ENCODE results near the gene ZNF3.

DNA sequence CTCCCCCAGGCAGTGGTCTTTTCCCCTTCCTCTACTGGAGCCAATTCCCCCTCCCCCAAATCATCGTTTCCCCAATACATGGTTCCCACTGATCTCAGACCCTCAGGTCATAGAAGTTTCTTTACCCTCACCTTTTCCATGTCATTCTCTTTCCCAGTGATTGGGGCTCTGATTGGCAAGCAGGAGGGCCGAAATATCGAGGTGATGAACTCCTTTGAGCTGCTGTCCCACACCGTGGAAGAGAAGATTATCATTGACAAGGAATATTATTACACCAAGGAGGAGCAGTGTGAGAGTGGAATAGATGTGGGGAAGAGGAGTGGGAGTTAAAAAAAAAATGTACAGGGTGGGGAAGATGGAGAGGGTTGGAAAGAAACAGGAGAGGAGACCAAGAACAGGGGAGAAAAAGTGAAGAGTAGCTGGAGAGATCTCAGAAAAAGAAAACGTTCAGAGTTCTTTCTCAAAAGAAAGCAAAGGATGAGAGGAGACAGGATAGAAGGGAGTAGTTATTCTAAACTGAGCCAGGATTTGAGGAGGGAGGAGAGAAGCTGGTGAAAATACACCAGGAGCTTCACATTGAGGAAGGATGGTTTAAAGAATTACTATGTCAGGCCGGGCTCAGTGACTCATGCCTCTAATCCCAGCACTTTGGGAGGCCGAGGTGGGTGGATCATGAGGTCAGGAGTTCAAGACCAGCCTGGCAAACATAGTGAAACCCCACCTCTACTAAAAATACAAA, 8.1 kb upstream of the ZNF3 start:
- TF ChIP-seq GABPA (IDR thresholded peaks at IDR 0.05; ENCODE audit: low read depth) (no peak), SPI1 (IDR thresholded peaks at IDR 0.05; ENCODE audit: borderline replicate concordance, low read depth) (no peak), POLR2AphosphoS5 (IDR thresholded peaks at IDR 0.05; ENCODE audit: low read depth) (no peak)
- TF ChIP-seq, protein P1, sequence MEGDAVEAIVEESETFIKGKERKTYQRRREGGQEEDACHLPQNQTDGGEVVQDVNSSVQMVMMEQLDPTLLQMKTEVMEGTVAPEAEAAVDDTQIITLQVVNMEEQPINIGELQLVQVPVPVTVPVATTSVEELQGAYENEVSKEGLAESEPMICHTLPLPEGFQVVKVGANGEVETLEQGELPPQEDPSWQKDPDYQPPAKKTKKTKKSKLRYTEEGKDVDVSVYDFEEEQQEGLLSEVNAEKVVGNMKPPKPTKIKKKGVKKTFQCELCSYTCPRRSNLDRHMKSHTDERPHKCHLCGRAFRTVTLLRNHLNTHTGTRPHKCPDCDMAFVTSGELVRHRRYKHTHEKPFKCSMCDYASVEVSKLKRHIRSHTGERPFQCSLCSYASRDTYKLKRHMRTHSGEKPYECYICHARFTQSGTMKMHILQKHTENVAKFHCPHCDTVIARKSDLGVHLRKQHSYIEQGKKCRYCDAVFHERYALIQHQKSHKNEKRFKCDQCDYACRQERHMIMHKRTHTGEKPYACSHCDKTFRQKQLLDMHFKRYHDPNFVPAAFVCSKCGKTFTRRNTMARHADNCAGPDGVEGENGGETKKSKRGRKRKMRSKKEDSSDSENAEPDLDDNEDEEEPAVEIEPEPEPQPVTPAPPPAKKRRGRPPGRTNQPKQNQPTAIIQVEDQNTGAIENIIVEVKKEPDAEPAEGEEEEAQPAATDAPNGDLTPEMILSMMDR (IDR thresholded peaks at IDR 0.05; ENCODE audit: insufficient read depth, low read length), result no peak
- TF ChIP-seq, protein P2, sequence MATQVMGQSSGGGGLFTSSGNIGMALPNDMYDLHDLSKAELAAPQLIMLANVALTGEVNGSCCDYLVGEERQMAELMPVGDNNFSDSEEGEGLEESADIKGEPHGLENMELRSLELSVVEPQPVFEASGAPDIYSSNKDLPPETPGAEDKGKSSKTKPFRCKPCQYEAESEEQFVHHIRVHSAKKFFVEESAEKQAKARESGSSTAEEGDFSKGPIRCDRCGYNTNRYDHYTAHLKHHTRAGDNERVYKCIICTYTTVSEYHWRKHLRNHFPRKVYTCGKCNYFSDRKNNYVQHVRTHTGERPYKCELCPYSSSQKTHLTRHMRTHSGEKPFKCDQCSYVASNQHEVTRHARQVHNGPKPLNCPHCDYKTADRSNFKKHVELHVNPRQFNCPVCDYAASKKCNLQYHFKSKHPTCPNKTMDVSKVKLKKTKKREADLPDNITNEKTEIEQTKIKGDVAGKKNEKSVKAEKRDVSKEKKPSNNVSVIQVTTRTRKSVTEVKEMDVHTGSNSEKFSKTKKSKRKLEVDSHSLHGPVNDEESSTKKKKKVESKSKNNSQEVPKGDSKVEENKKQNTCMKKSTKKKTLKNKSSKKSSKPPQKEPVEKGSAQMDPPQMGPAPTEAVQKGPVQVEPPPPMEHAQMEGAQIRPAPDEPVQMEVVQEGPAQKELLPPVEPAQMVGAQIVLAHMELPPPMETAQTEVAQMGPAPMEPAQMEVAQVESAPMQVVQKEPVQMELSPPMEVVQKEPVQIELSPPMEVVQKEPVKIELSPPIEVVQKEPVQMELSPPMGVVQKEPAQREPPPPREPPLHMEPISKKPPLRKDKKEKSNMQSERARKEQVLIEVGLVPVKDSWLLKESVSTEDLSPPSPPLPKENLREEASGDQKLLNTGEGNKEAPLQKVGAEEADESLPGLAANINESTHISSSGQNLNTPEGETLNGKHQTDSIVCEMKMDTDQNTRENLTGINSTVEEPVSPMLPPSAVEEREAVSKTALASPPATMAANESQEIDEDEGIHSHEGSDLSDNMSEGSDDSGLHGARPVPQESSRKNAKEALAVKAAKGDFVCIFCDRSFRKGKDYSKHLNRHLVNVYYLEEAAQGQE (IDR thresholded peaks at IDR 0.05; ENCODE audit: insufficient replicate concordance, low read depth), result no peak
